MM.1S (cell line): ENCODE results near the gene NQO2.

Source experiments
- DNase-seq: peaks from one replicate; pipeline ENCODE4 v3.0.0-alpha.2; 2015
- H2AFZ ChIP-seq: fragments of 300-600 bp; sonication (generic); 2 replicates; pipeline ENCODE4 v1.6.0; 2016; ENCODE audit warnings: antibody characterized with exemption, low read length
- H3F3A ChIP-seq: fragments of 300-600 bp; sonication (generic); 2 replicates; pipeline ENCODE4 v1.6.1; 2016; ENCODE audit warnings: mild to moderate bottlenecking, antibody characterized with exemption, low read length, moderate library complexity, mixed read lengths; ENCODE audit not compliant: insufficient read depth
- H3K27ac ChIP-seq: fragments of 300-600 bp; sonication (generic); 2 replicates; pipeline ENCODE4 v1.5.1; 2016; ENCODE audit warnings: mild to moderate bottlenecking, low read length
- H3K27me3 ChIP-seq: fragments of 300-600 bp; sonication (generic); replicated peaks from 2 replicates; pipeline ENCODE4 v1.6.0; 2016; ENCODE audit warnings: low read length; ENCODE audit not compliant: insufficient read depth
- H3K36me3 ChIP-seq: fragments of 300-600 bp; sonication (generic); replicated peaks from 2 replicates; pipeline ENCODE4 v1.6.1; 2016; ENCODE audit warnings: mild to moderate bottlenecking, low read length, mixed read lengths; ENCODE audit not compliant: insufficient read depth
- H3K4me1 ChIP-seq: fragments of 300-600 bp; sonication (generic); 2 replicates; pipeline ENCODE4 v1.6.1; 2016; ENCODE audit warnings: low read length, mixed read lengths
- H3K4me2 ChIP-seq: fragments of 300-600 bp; sonication (generic); 2 replicates; pipeline ENCODE4 v1.6.0; 2016; ENCODE audit warnings: low read depth, low read length
- H3K4me3 ChIP-seq: fragments of 300-600 bp; sonication (generic); 2 replicates; pipeline ENCODE4 v1.5.1; 2016; ENCODE audit warnings: low read length, mixed read lengths
- H3K79me2 ChIP-seq: fragments of 300-600 bp; sonication (generic); 2 replicates; pipeline ENCODE4 v1.6.1; 2016; ENCODE audit warnings: mixed run types, low read length, mixed read lengths
- H3K9ac ChIP-seq: fragments of 300-600 bp; sonication (generic); 2 replicates; pipeline ENCODE4 v1.6.1; 2016; ENCODE audit warnings: low read length, mixed read lengths
- H3K9me2 ChIP-seq: fragments of 300-600 bp; sonication (generic); replicated peaks from 2 replicates; pipeline ENCODE4 v1.6.1; 2016; ENCODE audit warnings: mild to moderate bottlenecking, low read length, mixed read lengths; ENCODE audit not compliant: insufficient read depth
- H3K9me3 ChIP-seq: fragments of 300-600 bp; sonication (generic); replicated peaks from 2 replicates; pipeline ENCODE4 v1.6.1; 2016; ENCODE audit warnings: mild to moderate bottlenecking, low read length, mixed read lengths; ENCODE audit not compliant: insufficient read depth
- H4K20me1 ChIP-seq: fragments of 300-600 bp; sonication (generic); 2 replicates; pipeline ENCODE4 v1.6.1; 2016; ENCODE audit warnings: mild to moderate bottlenecking, low read length, moderate library complexity, mixed read lengths; ENCODE audit not compliant: insufficient read depth
- EZH2 ChIP-seq: fragments of 300-600 bp; sonication (generic); optimal IDR thresholded peaks from 2 replicates; pipeline ENCODE3; 2017; ENCODE audit warnings: low read depth, mild to moderate bottlenecking, antibody characterized with exemption, low read length, mixed read lengths
- EZH2phosphoT487 ChIP-seq: fragments of 300-600 bp; sonication (generic); IDR thresholded peaks from 2 replicates; pipeline ENCODE4 v1.6.1; 2018; ENCODE audit warnings: antibody characterized with exemption, low read length
- TF ChIP-seq, protein P1 (sequence below): fragments of 300-600 bp; sonication (generic); IDR thresholded peaks from 2 replicates; pipeline ENCODE4 v1.5.1; 2016; ENCODE audit warnings: antibody characterized with exemption, low read length, mixed read lengths

Gene NQO2

DNA sequence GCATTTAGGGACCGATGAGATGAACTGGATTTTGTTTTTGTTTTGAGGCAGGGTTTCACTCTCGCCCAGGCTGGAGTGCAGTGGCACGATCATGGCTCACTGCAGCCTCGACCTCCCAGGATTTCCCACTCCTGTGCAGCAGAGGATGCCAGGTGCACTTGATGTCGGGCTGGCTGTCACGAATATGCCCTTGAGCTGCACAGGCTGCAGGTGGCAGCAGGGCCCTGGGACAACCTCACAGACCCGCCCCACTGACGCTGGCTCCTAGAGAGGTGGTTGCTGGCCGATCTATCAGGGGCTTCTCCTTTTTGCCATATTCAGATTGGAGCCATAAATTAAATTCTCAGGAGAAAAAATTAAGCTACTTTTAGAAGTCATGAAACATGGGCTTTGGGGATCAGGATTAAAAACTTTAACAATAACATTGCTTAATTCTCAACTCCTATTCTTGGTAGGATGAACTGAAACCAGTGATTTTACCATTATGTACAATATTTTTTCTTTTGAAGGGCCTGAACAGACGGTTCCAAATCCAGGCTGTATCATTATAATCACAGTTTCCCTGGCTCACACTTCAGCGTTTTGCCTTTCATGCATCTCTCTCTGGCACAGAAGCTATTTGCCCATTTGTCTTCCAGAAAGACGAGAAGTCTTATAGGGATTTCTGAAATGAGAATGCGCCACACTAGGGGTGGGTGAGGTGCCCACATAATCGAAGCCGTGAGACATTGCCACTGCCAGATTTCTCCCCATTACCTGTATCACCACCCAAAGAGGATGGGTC lies 32.4 kb downstream of the NQO2 start:
- no peak overlapping the region for H3K27ac ChIP-seq
- H3K4me1 ChIP-seq, result peaks cover 16% of the 10 kb centered on the region
- H3K9me2 ChIP-seq, result no peaks in the 10 kb centered on the region
- peaks cover 5% of the 10 kb centered on the region for H3F3A ChIP-seq
- peak overlapping the region; percentile 56 for H3K4me2 ChIP-seq
- peak overlapping the region; percentile 19; the same call in 1 of the 2 replicates for H3K4me3 ChIP-seq
- peak; percentile 79 for DNase-seq
- H4K20me1 ChIP-seq, result no peaks in the 10 kb centered on the region
- no peak overlapping the region for H3K9ac ChIP-seq
- no peaks in the 10 kb centered on the region for H3K36me3 ChIP-seq
- H3K79me2 ChIP-seq, result no peaks in the 10 kb centered on the region
- H3K27me3 ChIP-seq, result no peaks in the 10 kb centered on the region
- peak overlapping the region; percentile 26 for H2AFZ ChIP-seq
- no peaks in the 10 kb centered on the region for H3K9me3 ChIP-seq
- TF ChIP-seq, protein P1, sequence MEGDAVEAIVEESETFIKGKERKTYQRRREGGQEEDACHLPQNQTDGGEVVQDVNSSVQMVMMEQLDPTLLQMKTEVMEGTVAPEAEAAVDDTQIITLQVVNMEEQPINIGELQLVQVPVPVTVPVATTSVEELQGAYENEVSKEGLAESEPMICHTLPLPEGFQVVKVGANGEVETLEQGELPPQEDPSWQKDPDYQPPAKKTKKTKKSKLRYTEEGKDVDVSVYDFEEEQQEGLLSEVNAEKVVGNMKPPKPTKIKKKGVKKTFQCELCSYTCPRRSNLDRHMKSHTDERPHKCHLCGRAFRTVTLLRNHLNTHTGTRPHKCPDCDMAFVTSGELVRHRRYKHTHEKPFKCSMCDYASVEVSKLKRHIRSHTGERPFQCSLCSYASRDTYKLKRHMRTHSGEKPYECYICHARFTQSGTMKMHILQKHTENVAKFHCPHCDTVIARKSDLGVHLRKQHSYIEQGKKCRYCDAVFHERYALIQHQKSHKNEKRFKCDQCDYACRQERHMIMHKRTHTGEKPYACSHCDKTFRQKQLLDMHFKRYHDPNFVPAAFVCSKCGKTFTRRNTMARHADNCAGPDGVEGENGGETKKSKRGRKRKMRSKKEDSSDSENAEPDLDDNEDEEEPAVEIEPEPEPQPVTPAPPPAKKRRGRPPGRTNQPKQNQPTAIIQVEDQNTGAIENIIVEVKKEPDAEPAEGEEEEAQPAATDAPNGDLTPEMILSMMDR, result peak; percentile 54
- TF ChIP-seq EZH2, result no peak

DNA sequence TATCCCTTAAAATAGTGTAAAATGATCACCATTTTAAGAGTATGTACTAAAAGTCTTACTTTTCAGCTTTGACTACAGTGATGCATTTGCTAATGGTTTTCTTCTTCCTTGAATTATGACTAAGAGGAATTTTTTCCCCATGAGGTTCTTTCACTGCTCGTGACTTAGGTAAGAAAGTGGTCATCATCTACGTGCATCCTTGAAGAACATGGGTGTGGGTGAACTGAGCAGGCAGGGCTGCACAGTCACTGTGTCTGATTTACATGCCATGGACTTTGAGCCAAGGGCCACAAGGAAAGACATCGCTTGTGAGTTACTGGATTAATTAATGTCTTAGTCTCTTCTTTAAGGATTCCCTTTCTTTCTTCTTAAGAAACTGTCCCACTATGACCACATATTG lies 33.3 kb downstream of the NQO2 start:
- no peaks in the 10 kb centered on the region for H3K9me2 ChIP-seq
- no peak for DNase-seq

DNA sequence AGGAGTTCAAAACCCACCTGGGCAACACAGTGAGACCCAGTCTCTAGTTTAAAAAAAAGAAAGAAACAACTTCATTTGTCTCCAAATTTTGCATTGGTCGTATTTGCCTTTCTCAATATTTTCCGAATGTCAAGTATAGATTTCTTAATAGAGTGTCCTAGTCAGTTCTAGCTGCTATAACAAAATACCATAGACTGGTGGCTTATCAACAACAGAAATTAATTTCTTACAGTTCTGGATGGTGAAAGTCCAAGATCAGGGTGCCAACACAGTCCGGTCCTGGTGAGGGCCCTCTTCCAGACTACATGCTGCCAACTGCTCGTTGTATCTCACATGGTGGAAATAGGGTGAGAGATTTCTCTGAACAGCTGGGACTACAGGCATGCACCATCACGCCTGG lies 34.0 kb downstream of the NQO2 start:
- Histone ChIP-seq H3K9ac (no peak overlapping the region), H3K4me2 (no peak overlapping the region), H3K36me3 (no peaks in the 10 kb centered on the region), H3K9me3 (no peaks in the 10 kb centered on the region), H4K20me1 (no peaks in the 10 kb centered on the region), H3K27ac (no peak overlapping the region), H3K4me1 (peaks cover 11% of the 10 kb centered on the region), H3K79me2 (no peaks in the 10 kb centered on the region), H3K9me2 (no peaks in the 10 kb centered on the region), H3K27me3 (no peaks in the 10 kb centered on the region), H3F3A (no peaks in the 10 kb centered on the region), H3K4me3 (no peak overlapping the region), H2AFZ (no peak overlapping the region)
- no peak for DNase-seq
- TF ChIP-seq, protein P1, result no peak
- TF ChIP-seq EZH2phosphoT487, result no peak
- no peak for TF ChIP-seq EZH2

More for the DNA sequence above, 33.3 kb downstream of the NQO2 start:
- no peak overlapping the region for H2AFZ ChIP-seq
- no peaks in the 10 kb centered on the region for H4K20me1 ChIP-seq
- H3K27me3 ChIP-seq, result no peaks in the 10 kb centered on the region
- H3K4me2 ChIP-seq, result no peak overlapping the region
- H3K4me1 ChIP-seq, result peaks cover 11% of the 10 kb centered on the region
- TF ChIP-seq, protein P1, result no peak
- TF ChIP-seq EZH2, result no peak
- TF ChIP-seq EZH2phosphoT487, result no peak
- no peak overlapping the region for H3K4me3 ChIP-seq
- H3K9me3 ChIP-seq, result no peaks in the 10 kb centered on the region
- no peak overlapping the region for H3K9ac ChIP-seq
- no peaks in the 10 kb centered on the region for H3K36me3 ChIP-seq
- H3K27ac ChIP-seq, result no peak overlapping the region
- H3K79me2 ChIP-seq, result no peaks in the 10 kb centered on the region
- no peaks in the 10 kb centered on the region for H3F3A ChIP-seq
